AG10803 (cell line): Measurements from ENCODE around the gene MEMO1.
A peak's percentile ranks its signal among the peaks of the same experiment; 100 is the strongest.

Source experiments
- DNase-seq: peaks from one replicate; pipeline ENCODE4 v3.0.0; 2010; ENCODE audit warnings: low read depth
- H3K4me3 ChIP-seq: 2 replicates; pipeline ENCODE4 v1.5.1; 2011; ENCODE audit warnings: mild to moderate bottlenecking, low read length, control low read depth
- TF ChIP-seq, protein P1 (sequence below): conservative IDR thresholded peaks from 2 replicates; pipeline ENCODE4 v1.5.1; 2011; ENCODE audit warnings: mild to moderate bottlenecking, low read length, control low read depth, inconsistent platforms

The MEMO1 gene

DNA sequence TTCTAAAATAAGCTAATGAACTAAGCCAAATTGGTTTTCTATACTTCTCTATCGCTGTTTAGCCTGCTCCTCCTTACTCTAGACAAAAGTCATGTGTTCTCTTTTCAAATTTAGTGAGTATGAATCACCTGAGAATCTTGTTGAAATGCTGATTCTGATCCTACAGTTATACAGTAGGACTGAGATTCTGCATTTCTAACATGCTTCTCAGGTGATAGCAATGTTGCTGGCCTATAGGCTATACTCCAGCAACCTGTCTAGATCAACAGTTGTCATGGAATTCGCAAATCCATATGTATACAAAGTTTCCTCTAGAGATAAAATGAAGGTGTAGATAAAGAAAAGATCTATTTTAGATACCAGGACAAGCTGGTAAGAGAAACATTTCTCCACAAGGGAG lies 62.9 kb downstream of the MEMO1 start:
- no peak for DNase-seq
- TF ChIP-seq, protein P1, sequence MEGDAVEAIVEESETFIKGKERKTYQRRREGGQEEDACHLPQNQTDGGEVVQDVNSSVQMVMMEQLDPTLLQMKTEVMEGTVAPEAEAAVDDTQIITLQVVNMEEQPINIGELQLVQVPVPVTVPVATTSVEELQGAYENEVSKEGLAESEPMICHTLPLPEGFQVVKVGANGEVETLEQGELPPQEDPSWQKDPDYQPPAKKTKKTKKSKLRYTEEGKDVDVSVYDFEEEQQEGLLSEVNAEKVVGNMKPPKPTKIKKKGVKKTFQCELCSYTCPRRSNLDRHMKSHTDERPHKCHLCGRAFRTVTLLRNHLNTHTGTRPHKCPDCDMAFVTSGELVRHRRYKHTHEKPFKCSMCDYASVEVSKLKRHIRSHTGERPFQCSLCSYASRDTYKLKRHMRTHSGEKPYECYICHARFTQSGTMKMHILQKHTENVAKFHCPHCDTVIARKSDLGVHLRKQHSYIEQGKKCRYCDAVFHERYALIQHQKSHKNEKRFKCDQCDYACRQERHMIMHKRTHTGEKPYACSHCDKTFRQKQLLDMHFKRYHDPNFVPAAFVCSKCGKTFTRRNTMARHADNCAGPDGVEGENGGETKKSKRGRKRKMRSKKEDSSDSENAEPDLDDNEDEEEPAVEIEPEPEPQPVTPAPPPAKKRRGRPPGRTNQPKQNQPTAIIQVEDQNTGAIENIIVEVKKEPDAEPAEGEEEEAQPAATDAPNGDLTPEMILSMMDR = no peak
- H3K4me3 ChIP-seq = no peak overlapping the region

GRCh38 chr2:31946838-31947237 lies 64.0 kb downstream of the MEMO1 start:
- no peak for DNase-seq
- TF ChIP-seq, protein P1 = no peak
- no peak overlapping the region for H3K4me3 ChIP-seq

DNA sequence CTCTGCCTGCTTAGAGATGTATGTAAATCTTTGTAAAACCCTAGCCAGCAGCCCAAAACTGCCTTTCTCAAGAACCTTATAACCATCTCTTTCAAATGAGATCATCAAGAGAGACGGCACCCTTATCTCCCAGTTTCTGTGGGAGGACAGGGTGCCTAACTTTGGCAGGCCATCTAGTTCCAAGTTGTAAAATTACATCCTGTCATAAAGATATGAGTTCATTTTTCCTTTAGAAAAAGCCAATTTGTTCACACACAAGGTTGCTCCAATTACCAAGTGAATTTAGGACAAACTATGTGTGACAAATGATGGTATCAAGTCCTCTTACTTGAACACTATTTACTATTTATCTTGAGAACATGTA lies 65.3 kb downstream of the MEMO1 start:
- TF ChIP-seq, protein P1 = no peak
- DNase-seq = peak; percentile 16

DNA sequence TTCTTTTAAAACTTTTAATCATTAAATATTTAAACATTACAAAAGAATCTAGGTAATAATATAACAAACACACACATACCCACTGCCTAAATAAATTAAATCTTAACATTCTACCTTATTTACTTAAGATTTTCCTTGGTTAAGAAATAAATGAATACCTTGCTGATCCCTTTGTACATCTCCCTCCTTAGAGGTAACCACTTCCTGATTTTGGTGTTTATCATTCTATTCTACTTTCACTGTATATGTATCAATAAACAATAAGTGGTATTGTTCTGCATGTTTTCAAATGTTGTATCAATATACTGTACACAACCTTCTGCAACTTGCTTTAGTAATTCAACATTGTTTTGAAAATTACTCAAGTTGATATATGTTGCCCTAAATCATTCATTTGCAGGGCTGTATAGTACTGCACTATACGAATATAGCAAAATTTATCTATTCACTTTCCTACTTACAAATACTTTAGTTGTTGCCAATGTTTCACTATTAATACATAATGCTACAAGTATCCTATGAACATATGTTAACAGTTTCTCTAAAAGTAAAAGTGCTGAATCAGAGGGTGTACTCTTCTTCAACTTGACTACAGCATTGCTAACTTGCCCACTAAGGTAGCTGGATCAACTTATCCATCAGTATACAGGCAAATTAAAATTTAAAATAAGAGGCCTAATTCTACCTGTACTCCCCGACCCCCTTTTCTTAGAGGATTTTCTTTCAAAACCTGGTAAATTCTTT lies 65.8 kb downstream of the MEMO1 start:
- no peak for DNase-seq
- H3K4me3 ChIP-seq = no peak overlapping the region
- TF ChIP-seq, protein P1 = no peak

More for the DNA sequence above, 65.3 kb downstream of the MEMO1 start:
- no peak overlapping the region for H3K4me3 ChIP-seq

DNA sequence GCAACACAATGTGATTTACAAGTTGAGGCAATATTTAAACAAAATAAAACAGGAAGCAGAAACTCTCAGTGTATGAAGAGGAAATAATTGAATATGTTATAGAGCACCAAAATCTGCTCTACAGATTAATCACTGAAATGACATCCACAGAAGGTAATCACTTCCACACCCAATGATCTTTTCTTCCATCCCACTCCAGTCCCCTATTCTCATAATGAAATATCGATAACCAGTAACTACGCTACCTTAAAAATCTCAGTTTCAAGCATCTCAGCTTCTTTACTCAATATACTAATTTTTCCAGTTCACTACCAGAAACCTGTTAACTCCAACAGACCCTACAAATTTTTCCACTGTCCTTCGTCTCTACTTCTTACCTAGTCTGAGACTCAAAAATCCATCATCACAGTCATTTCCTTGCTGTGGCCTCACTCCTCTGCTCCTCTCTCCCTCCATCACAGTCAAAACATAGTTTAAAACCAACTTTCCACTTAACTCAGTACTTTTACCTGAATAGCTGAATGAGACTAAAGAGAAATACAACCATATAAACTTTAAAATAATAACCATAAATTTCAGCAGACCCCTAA lies 67.1 kb downstream of the MEMO1 start:
- TF ChIP-seq, protein P1 = no peak
- no peak for DNase-seq

DNA sequence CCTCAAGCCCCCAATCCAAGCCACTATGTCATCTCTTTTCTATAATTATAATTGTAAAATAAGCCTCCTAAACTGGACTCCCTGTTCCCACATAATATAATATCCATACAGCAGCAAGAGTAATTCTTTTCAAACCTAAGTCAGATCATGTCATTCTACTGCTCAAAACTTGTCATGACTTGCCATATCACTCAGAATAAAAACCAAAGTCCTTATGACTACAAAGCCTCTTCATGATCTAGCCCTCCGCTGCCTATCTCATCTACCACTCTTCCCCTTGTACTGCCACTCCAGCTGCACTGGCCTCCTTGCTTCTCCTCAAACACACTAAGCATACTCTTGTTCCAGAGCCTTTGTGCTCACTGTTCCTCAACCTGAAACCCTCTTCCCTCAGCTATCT lies 69.9 kb downstream of the MEMO1 start:
- H3K4me3 ChIP-seq = no peak overlapping the region
- TF ChIP-seq, protein P1 = no peak
- no peak for DNase-seq

More for the DNA sequence above, 67.1 kb downstream of the MEMO1 start:
- no peak overlapping the region for H3K4me3 ChIP-seq

- DNase-seq = peak; percentile 31
- TF ChIP-seq, protein P1 = no peak
- H3K4me3 ChIP-seq = no peak overlapping the region
Measured at GRCh38 chr2:31937741-31938140, 73.1 kb downstream of the MEMO1 start.
